Lower leg skin (tissue), 3 donors: ENCODE data around the gene DIO3.

Source experiments
- CTCF ChIP-seq, 3 donors: fragments of 450-650 bp; IDR thresholded peaks; one replicate each; pipeline ENCODE4 v1.5.1; 2016; ENCODE audit warnings: antibody characterized with exemption in 3 of 3, mild to moderate bottlenecking in 3 of 3, moderate library complexity in 2 of 3
- POLR2A ChIP-seq, 2 donors: fragments of 450-650 bp; IDR thresholded peaks; one replicate each; pipeline ENCODE4 v1.6.1; 2016 to 2017; ENCODE audit warnings: antibody characterized with exemption in 2 of 2, mild to moderate bottlenecking in 1 of 2, moderate library complexity in 1 of 2

- TF ChIP-seq CTCF (IDR thresholded peaks at IDR 0.05) (no peak), POLR2A (IDR thresholded peaks at IDR 0.05) (no peak)
Measured at GRCh38 chr14:101603096-101603495, 41.8 kb downstream of the DIO3 start.
